Fibroblast of mammary gland (primary cell): ENCODE data around the gene SMS.

ENCODE experiments used
- DNase-seq: peaks from one replicate; pipeline ENCODE4 v3.0.0-alpha.2; 2010; ENCODE audit warnings: low read depth
- H3K4me3 ChIP-seq: 2 replicates; pipeline ENCODE4 v1.5.1; 2011; ENCODE audit warnings: low read depth, mild to moderate bottlenecking, low read length, moderate library complexity; ENCODE audit not compliant: control insufficient read depth
- TF ChIP-seq, protein P1 (sequence below): conservative IDR thresholded peaks from 2 replicates; pipeline ENCODE4 v1.5.1; 2011; ENCODE audit warnings: low read depth, low read length, inconsistent platforms; ENCODE audit not compliant: control insufficient read depth, insufficient read depth

The SMS gene

DNA sequence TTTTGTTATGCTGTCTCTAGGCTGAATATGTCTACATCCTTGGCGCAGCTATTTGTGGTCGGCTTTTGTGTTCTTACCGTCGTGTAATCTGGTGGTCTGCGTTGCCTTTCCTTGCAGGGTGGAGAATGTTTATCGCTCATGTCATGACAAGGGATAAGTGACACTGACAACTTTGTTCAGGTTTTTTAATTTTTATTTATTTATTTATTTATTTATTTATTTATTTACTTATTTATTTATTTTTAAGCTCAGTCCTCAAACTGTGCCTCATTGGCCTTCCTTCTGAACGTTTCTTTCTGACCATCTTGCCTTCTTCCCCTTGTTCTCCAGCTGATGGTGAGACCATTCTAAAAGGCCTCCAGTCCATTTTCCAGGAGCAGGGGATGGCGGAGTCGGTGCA lies 26.4 kb downstream of the SMS start:
- no peak for DNase-seq
- TF ChIP-seq, protein P1, sequence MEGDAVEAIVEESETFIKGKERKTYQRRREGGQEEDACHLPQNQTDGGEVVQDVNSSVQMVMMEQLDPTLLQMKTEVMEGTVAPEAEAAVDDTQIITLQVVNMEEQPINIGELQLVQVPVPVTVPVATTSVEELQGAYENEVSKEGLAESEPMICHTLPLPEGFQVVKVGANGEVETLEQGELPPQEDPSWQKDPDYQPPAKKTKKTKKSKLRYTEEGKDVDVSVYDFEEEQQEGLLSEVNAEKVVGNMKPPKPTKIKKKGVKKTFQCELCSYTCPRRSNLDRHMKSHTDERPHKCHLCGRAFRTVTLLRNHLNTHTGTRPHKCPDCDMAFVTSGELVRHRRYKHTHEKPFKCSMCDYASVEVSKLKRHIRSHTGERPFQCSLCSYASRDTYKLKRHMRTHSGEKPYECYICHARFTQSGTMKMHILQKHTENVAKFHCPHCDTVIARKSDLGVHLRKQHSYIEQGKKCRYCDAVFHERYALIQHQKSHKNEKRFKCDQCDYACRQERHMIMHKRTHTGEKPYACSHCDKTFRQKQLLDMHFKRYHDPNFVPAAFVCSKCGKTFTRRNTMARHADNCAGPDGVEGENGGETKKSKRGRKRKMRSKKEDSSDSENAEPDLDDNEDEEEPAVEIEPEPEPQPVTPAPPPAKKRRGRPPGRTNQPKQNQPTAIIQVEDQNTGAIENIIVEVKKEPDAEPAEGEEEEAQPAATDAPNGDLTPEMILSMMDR, result no peak
- H3K4me3 ChIP-seq, result no peak overlapping the region

- TF ChIP-seq, protein P1, result no peak
- peak; percentile 36 for DNase-seq
- H3K4me3 ChIP-seq, result no peak overlapping the region
These were observed 27.8 kb downstream of the SMS start for GRCh38 chrX:21968333-21968732.

GRCh38 chrX:21970326-21970725 lies 29.8 kb downstream of the SMS start:
- TF ChIP-seq, protein P1, result no peak
- no peak overlapping the region for H3K4me3 ChIP-seq
- DNase-seq, result no peak

GRCh38 chrX:21972046-21972445 lies 31.5 kb downstream of the SMS start:
- no peak overlapping the region for H3K4me3 ChIP-seq
- TF ChIP-seq, protein P1, result no peak

DNA sequence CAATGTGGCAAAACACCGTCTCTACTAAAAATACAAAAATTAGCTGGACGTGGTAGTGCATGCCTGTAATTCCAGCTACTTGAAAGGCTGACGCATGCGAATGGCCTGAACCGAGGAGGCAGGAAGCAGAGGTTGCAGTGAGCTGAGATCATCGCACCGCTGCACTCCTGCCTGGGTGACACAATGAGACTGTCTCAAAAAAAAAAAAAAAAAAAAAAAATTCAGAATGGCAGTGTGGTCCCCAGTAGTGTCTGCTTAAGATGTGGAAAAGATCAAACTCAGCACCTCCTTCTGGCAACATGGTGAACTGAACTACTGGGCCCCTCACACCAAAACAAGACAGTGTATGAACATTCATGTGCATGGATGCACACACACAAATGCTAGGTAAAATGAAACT lies 32.2 kb downstream of the SMS start:
- no peak overlapping the region for H3K4me3 ChIP-seq
- TF ChIP-seq, protein P1, result peak; percentile 16
- DNase-seq, result peak; percentile 55

More at GRCh38 chrX:21972046-21972445, 31.5 kb downstream of the SMS start:
- no peak for DNase-seq

- TF ChIP-seq, protein P1, result no peak
- H3K4me3 ChIP-seq, result no peak overlapping the region
- no peak for DNase-seq
These were observed 33.0 kb downstream of the SMS start for GRCh38 chrX:21973321-21974010.
